SU-DHL-6 (cell line): ENCODE measurements around the gene EMILIN1.
A peak's percentile ranks its signal among the peaks of the same experiment; 100 is the strongest.

ENCODE experiments used
- H2AFZ ChIP-seq: fragments of 200-600 bp; sonication (generic); 2 replicates; pipeline ENCODE4 v1.6.1; 2014; ENCODE audit warnings: low read depth, mild to moderate bottlenecking, moderate library complexity, mixed read lengths, antibody characterized with exemption, low read length; ENCODE audit not compliant: severe bottlenecking
- H3F3A ChIP-seq: fragments of 200-600 bp; shearing (Covaris generic); 2 replicates; pipeline ENCODE4 v1.6.0; 2016; ENCODE audit warnings: antibody characterized with exemption, mild to moderate bottlenecking; ENCODE audit not compliant: insufficient read depth
- H3K27ac ChIP-seq: fragments of 200-600 bp; sonication (generic); 2 replicates; pipeline ENCODE4 v1.5.1; 2016; ENCODE audit warnings: low read depth, mild to moderate bottlenecking, low read length, moderate library complexity, mixed read lengths
- H3K27me3 ChIP-seq: fragments of 200-600 bp; sonication (generic), shearing (Covaris generic); 2 replicates; pipeline ENCODE4 v1.6.0; 2014; ENCODE audit warnings: mild to moderate bottlenecking, low read length
- H3K36me3 ChIP-seq: fragments of 200-600 bp; sonication (generic); 2 replicates; pipeline ENCODE4 v1.6.1; 2014; ENCODE audit warnings: mild to moderate bottlenecking, low read length, mixed read lengths
- H3K4me2 ChIP-seq: fragments of 300-600, 200-600 bp; shearing (Covaris generic), sonication (generic); 2 replicates; pipeline ENCODE4 v1.6.0; 2014; ENCODE audit warnings: low read length, low read depth, mild to moderate bottlenecking; ENCODE audit not compliant: poor library complexity, severe bottlenecking
- H3K4me3 ChIP-seq: fragments of 200-600 bp; sonication (generic); 2 replicates; pipeline ENCODE4 v1.5.1; 2014; ENCODE audit warnings: antibody characterized with exemption, low read length, mild to moderate bottlenecking, mixed read lengths; ENCODE audit not compliant: insufficient read depth, poor library complexity, severe bottlenecking
- H3K79me2 ChIP-seq: fragments of 200-600 bp; sonication (generic); 2 replicates; pipeline ENCODE4 v1.6.1; 2014; ENCODE audit warnings: mild to moderate bottlenecking, low read length, moderate library complexity; ENCODE audit not compliant: insufficient read depth
- H3K9ac ChIP-seq: fragments of 200-600 bp; sonication (generic); 2 replicates; pipeline ENCODE4 v1.7.0; 2014; ENCODE audit warnings: mild to moderate bottlenecking, low read length
- H3K9me2 ChIP-seq: fragments of 200-600 bp; sonication (generic); replicated peaks from 2 replicates; pipeline ENCODE4 v1.6.1; 2014; ENCODE audit warnings: low read length; ENCODE audit not compliant: insufficient read depth
- H3K9me3 ChIP-seq: fragments of 200-600 bp; sonication (generic); 2 replicates; pipeline ENCODE4 v1.6.1; 2014; ENCODE audit warnings: low read length, mixed read lengths; ENCODE audit not compliant: insufficient read depth
- H4K20me1 ChIP-seq: fragments of 200-600 bp; sonication (generic); 2 replicates; pipeline ENCODE4 v1.6.1; 2014; ENCODE audit warnings: low read depth, mild to moderate bottlenecking, antibody characterized with exemption, low read length, moderate library complexity, mixed read lengths
- EZH2phosphoT487 ChIP-seq: fragments of 200-600 bp; sonication (generic), shearing (Covaris generic); conservative IDR thresholded peaks from 2 replicates; pipeline ENCODE4 v1.6.1; 2018; ENCODE audit warnings: mild to moderate bottlenecking, antibody characterized with exemption, low read length, moderate library complexity, mixed read lengths
- TF ChIP-seq, protein P1 (sequence below): fragments of 200-600 bp; sonication (generic); IDR thresholded peaks from one replicate; pipeline ENCODE4 v1.5.1; 2017; ENCODE audit warnings: antibody characterized with exemption, mild to moderate bottlenecking, low read length, moderate library complexity; ENCODE audit not compliant: insufficient read depth, poor library complexity, severe bottlenecking

The EMILIN1 gene

DNA sequence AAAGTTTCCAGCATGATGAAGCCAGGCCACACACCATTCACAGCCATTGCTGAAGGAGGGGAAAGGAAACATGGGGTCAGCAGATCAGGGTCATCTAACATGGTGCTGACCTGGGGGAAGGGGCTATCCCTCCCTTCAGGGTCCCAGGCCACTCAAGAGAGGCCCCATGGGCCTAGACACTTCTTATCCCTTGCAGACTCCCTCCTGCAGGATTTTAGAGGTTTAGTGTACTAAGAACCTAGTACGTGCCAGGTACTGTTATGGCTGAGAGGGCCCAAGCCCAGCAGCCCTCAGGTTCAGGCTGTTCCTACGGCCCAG is 17.0 kb downstream of the EMILIN1 start:
- no peak for TF ChIP-seq EZH2phosphoT487
- TF ChIP-seq, protein P1, sequence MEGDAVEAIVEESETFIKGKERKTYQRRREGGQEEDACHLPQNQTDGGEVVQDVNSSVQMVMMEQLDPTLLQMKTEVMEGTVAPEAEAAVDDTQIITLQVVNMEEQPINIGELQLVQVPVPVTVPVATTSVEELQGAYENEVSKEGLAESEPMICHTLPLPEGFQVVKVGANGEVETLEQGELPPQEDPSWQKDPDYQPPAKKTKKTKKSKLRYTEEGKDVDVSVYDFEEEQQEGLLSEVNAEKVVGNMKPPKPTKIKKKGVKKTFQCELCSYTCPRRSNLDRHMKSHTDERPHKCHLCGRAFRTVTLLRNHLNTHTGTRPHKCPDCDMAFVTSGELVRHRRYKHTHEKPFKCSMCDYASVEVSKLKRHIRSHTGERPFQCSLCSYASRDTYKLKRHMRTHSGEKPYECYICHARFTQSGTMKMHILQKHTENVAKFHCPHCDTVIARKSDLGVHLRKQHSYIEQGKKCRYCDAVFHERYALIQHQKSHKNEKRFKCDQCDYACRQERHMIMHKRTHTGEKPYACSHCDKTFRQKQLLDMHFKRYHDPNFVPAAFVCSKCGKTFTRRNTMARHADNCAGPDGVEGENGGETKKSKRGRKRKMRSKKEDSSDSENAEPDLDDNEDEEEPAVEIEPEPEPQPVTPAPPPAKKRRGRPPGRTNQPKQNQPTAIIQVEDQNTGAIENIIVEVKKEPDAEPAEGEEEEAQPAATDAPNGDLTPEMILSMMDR: no peak
- Histone ChIP-seq H3F3A (no peaks in the 10 kb centered on the region), H2AFZ (peak overlapping the region; percentile 96), H3K4me2 (no peak overlapping the region), H3K27me3 (no peaks in the 10 kb centered on the region), H3K4me3 (no peak overlapping the region), H3K79me2 (no peaks in the 10 kb centered on the region), H3K36me3 (no peaks in the 10 kb centered on the region), H3K9me2 (no peaks in the 10 kb centered on the region), H3K9ac (no peak overlapping the region), H3K27ac (no peak overlapping the region), H4K20me1 (no peaks in the 10 kb centered on the region), H3K9me3 (no peaks in the 10 kb centered on the region)

DNA sequence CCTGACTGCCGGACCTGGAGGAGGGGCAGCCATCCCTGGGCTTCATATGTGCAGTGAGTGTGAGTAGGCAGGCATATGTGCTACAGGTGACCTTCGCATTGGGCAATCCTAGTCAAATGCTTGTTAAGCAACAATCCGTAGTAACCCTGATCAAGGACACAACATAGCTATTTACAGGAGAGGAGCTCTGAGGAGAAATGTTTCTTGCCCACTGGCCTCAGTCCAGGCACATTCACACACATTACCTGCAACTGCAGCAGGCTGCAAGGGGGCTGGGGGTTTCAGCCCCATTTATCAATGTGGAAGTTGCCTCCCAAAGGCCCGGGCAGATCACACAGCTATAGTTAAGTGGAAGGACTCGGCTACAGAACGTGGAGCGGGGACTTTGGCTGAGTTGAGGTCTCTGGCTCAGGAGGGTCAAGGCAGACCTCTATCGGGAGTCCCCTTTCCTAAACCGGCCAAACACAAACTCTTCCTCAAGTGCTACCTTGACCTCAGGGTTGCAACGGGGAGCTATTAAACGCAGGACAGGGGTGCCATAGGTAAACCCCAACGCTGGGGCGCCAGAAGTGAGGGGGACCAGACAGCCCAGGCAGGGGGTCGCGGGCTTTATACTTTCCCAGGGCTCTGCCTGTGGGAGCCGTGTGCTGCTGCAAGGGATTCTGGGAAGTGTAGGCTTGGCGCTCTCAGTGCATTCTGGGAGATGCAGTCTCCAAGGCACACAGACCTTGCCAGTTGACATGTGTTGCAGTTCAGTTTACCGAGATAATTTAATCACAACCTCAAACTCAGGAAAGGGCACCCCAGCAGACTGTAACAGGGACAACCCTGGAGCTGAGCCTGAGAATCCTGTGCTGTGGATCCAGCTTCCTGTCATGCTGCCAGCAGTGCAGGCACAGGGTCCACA is 17.6 kb downstream of the EMILIN1 start:
- H2AFZ ChIP-seq: peak overlapping the region; percentile 96
- H3K9me3 ChIP-seq: no peaks in the 10 kb centered on the region
- no peaks in the 10 kb centered on the region for H3K9me2 ChIP-seq
- H3K36me3 ChIP-seq: no peaks in the 10 kb centered on the region
- H3K79me2 ChIP-seq: no peaks in the 10 kb centered on the region
- H4K20me1 ChIP-seq: no peaks in the 10 kb centered on the region
- peak overlapping the region; percentile 55 for H3K4me2 ChIP-seq
- no peaks in the 10 kb centered on the region for H3K27me3 ChIP-seq
- TF ChIP-seq EZH2phosphoT487: no peak
- TF ChIP-seq, protein P1: no peak
- no peaks in the 10 kb centered on the region for H3F3A ChIP-seq
- H3K9ac ChIP-seq: peak overlapping the region; percentile 36
- H3K4me3 ChIP-seq: peak overlapping the region; percentile 28
- H3K27ac ChIP-seq: no peak overlapping the region

DNA sequence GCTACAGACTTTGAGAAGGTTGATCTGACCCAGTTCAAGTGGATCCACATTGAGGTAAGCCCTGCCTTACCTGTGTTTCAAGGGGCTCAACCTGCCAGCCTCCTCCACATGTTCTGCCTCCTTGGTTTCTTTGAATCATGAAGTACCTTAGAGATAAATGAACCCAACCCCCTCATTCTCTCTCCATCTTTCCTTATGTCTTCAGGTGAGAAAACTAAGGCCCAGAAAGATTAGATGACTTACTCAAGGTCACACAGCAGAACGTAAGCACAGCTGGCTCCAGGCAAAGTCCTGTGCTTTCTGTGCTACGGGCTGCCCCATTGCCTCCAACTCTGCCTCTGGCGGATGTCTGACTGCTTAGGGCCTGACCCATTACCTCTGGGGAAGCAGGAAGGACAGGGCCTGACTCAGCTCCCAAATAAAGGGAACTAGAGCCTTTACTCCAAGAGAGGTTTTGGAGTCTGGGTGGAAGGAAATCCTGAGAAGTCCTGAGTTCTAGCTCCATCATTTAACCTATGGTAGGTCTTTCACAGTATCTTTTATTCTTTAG is 18.4 kb downstream of the EMILIN1 start:
- Histone ChIP-seq H3K9ac (0 out of 2 replicates have a peak overlapping the region, but pooled peaks have one; percentile 36), H3K9me3 (no peaks in the 10 kb centered on the region), H3K4me2 (peak overlapping the region; percentile 55), H2AFZ (peak overlapping the region; percentile 96), H3K36me3 (no peaks in the 10 kb centered on the region), H3K9me2 (no peaks in the 10 kb centered on the region), H3K4me3 (no peak overlapping the region), H3K27me3 (no peaks in the 10 kb centered on the region), H3K27ac (no peak overlapping the region), H4K20me1 (no peaks in the 10 kb centered on the region), H3F3A (no peaks in the 10 kb centered on the region), H3K79me2 (no peaks in the 10 kb centered on the region)
- no peak for TF ChIP-seq EZH2phosphoT487

DNA sequence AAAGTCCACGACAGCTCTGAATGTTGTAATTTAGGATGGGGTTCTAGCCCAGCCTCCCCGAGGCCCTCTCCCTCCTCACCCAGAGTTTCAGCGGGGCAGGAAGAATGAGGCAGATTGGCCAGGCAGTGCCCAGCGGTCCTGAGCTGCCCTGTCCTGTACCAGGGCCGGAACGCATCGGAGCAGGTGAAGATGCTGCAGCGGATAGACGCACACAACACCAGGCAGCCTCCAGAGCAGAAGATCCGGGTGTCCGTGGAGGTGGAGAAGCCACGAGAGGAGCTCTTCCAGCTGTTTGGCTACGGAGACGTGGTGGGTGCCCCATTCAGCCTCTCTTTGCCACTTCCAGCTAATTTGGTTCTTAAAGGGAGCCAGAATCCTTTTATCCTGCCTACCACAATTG is 18.9 kb downstream of the EMILIN1 start:
- H3K4me2 ChIP-seq: no peak overlapping the region
- H3K27ac ChIP-seq: no peak overlapping the region
- TF ChIP-seq EZH2phosphoT487: no peak
- TF ChIP-seq, protein P1: no peak
- no peak overlapping the region for H3K4me3 ChIP-seq
- no peak overlapping the region for H2AFZ ChIP-seq
- H3K79me2 ChIP-seq: no peaks in the 10 kb centered on the region
- H3K36me3 ChIP-seq: no peaks in the 10 kb centered on the region
- H3K9me2 ChIP-seq: no peaks in the 10 kb centered on the region
- H3K9me3 ChIP-seq: no peaks in the 10 kb centered on the region
- no peaks in the 10 kb centered on the region for H4K20me1 ChIP-seq
- H3K27me3 ChIP-seq: no peaks in the 10 kb centered on the region
- no peak overlapping the region for H3K9ac ChIP-seq
- no peaks in the 10 kb centered on the region for H3F3A ChIP-seq
